Astrocyte of the spinal cord (primary cell): ENCODE data around the gene C3orf52.
"Not testable (repeated sequence)": the region's sequence is repeated elsewhere in the genome, so short reads cannot be mapped to it uniquely, and the experiment has no call there.

Experiments used
- DNase-seq: peaks from one replicate; pipeline ENCODE4 v3.0.0; 2011; ENCODE audit warnings: low read depth, low spot score
- H3K4me3 ChIP-seq: 2 replicates; pipeline ENCODE4 v1.5.1; 2011; ENCODE audit warnings: low read depth, mild to moderate bottlenecking, low read length, moderate library complexity
- in situ Hi-C: cut with HindIII; loops from 2 replicates; pipeline ENCODE4 v1.10.0; 2017; ENCODE audit warnings: low sequenced_read_pairs
- TF ChIP-seq, protein P1 (sequence below): IDR thresholded peaks from 2 replicates; pipeline ENCODE4 v1.5.1; 2012; ENCODE audit warnings: low read depth, mild to moderate bottlenecking, low read length, inconsistent platforms

C3orf52 gene, protein sequence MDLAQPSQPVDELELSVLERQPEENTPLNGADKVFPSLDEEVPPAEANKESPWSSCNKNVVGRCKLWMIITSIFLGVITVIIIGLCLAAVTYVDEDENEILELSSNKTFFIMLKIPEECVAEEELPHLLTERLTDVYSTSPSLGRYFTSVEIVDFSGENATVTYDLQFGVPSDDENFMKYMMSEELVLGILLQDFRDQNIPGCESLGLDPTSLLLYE

DNA sequence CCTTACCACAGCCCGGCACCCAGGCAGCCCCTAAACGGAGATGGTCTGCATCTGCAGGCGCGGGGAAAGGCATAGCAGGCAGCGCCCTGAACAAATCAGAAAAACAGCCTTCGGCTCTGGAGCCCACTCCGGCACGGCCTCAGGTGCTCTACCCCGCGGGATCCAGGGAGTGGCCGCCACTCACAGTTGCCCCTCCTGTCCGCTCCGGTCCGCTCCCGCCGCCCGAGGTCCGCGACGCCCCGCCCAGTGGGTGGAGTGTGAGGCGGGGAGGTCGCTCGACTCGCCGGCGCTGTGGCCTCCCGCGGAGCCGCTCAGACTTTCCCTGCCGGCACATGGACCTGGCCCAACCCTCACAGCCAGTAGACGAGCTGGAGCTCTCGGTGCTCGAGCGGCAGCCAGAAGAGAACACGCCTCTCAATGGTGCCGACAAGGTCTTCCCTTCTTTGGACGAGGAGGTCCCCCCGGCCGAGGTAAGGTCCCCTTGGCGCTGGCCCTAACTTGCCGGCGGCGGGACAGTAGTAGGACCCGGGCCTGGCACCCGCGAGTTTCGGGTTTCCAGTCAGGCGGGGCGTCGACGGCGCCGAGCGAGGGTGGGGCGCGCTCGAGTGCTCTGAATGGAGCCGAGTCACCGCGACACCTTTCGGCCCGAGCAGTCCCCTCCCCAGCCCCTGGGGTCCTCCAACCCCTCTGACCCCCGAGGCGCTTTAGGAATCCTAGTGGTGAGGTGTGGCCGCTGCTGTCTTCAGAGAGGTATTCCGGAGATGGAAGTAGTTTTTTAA, at the start of gene C3orf52:
C3orf52 (plus strand) TSS at position 314 of the 779 bp plus-strand sequence; CDS start at position 333, 19 bp downstream.
- H3K4me3 ChIP-seq, result peak within 1 kb of the TSS; percentile 73
- in situ Hi-C loops, result no loop called here

DNA sequence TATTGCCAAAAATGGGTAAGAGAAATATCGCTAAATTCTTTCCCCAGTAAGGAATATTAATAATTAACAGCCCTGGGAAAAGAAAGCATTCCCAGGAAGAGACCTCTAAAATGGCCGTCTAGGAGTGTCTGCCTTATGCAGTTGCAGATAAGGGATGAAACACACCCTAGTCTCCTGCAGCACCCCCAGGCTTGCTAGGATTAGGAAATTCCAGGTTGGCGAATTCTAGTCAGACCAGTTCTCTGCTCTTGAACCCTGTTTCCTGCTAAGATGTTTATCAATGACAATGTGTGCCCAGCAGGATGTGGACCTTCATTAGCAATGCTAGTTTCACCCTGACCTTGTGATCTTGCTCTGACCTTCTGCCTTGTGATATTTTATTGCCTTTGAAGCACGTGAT, 49.0 kb upstream of the C3orf52 start:
- in situ Hi-C loops, H3K4me3 ChIP-seq, DNase-seq: not testable (repeated sequence)

More for the DNA sequence above, at the start of gene C3orf52:
- TF ChIP-seq, protein P1, sequence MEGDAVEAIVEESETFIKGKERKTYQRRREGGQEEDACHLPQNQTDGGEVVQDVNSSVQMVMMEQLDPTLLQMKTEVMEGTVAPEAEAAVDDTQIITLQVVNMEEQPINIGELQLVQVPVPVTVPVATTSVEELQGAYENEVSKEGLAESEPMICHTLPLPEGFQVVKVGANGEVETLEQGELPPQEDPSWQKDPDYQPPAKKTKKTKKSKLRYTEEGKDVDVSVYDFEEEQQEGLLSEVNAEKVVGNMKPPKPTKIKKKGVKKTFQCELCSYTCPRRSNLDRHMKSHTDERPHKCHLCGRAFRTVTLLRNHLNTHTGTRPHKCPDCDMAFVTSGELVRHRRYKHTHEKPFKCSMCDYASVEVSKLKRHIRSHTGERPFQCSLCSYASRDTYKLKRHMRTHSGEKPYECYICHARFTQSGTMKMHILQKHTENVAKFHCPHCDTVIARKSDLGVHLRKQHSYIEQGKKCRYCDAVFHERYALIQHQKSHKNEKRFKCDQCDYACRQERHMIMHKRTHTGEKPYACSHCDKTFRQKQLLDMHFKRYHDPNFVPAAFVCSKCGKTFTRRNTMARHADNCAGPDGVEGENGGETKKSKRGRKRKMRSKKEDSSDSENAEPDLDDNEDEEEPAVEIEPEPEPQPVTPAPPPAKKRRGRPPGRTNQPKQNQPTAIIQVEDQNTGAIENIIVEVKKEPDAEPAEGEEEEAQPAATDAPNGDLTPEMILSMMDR, result peak; percentile 6
- peak; percentile 86 for DNase-seq

DNA sequence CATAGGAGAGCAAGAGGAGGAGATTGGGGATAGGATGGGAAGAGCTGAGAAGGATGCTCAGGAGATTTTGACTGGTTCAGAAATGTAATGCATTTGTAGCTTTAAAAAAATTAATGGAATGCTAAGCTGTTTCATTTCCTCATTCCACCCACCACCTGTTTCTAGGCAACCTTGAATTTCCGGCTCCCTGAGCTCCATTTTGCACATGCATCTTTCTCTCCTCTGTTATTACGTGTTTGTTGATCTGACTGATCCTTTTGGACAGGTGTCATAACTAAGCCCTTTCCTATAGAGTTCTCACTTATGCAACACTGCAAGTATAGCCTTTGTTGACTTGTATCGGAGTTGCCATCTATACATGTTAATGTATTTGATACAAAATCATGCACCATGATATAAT, 47.3 kb upstream of the C3orf52 start:
- H3K4me3 ChIP-seq, result no peak overlapping the region
- TF ChIP-seq, protein P1, result no peak
- DNase-seq, result no peak
- in situ Hi-C loops, result no loop called here

DNA sequence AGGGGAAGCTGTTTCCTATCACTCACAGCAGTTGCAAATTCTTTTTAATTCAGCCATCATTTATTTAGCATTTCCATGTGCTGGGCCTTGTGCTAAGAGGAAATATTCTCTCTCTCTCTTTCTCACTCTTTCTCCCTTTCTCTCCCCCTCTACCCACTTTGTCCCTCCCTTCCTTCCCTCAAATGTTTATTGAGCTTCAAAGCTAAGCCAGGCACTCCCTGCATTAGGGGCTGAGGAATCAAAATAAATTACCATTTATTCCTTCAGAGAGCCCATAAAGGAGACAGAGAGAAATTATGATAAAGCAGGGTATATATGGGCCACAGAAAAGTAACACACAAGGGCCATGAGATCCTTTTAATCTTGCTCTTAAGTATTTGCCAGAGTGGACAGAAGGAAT, 44.9 kb upstream of the C3orf52 start:
- DNase-seq, result no peak
- no peak overlapping the region for H3K4me3 ChIP-seq
- in situ Hi-C loops, result no loop called here
- TF ChIP-seq, protein P1, result no peak

DNA sequence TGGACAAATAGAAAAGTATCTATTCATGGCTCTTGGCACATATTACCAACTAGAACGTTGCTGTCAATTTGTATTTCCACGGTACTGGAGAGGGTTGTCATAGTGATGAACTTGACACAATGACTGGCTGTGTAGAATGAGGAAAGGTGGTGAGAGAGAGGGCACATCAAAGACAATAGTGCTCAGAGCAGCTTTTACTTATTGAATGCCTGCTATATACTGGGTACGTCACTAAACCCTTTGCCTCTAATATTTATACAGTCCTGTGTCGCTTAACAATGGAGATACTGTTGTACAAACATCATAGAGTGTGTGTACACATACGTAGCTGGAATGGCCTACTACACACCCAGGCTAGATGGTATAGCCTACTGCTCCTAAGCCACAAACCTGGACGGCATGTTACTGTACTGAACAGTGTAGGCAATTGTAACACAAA, 43.3 kb upstream of the C3orf52 start:
- no peak for DNase-seq
- in situ Hi-C loops, result no loop called here
- TF ChIP-seq, protein P1, result no peak
- no peak overlapping the region for H3K4me3 ChIP-seq

DNA sequence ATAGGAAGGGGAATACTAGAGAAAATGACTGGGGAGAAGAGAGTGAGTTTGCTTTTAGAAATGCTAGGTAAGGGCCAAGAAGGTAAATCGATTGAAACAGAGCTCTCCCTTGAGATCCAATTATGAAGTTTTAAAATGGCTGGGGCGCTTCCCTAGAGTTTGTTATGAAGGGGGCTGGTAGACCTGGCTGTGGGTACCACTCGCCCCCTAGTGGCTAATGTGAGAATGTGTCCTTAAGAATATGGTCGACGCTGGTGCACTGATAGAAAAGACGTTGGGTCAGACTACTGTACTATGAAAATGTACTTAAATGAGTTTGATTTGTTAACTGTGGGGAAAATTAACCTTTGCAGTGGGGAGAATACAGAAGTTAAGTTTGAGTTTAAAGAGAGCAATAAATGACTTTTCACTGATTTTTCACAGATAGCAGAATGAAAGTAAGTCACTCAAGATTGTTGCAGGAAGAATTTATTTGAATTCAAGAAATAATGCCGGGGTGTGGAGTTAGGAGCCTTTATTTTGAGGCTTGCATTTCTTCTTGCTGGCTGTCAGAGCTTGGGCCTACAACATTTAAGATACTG, 42.5 kb upstream of the C3orf52 start:
- H3K4me3 ChIP-seq, result no peak overlapping the region
- TF ChIP-seq, protein P1, result peak; percentile 88
- in situ Hi-C loops, result no loop called here
- peak; percentile 79 for DNase-seq

DNA sequence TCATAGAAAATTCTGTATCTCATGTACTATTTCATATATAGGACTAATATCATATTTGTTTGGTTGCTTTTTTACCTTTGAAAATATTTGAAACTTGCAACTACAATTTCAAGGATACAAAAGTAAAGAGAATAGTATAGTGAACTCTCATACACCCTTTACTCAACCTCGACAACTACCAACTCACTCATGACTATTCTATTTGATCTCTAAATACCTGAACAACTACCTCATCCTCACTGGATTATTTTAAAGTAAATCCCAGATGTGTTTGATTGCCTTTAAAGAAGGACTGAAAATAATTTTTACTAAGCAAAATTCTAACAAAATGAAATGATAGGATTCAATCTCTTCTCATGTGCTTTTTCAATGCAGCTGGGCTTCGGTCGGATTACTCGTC, 39.6 kb upstream of the C3orf52 start:
- in situ Hi-C loops, result no loop called here
- DNase-seq, result peak; percentile 16
- TF ChIP-seq, protein P1, result no peak
- H3K4me3 ChIP-seq, result no peak overlapping the region
